HG03135 (cell line): ENCODE results near the gene RASSF3.
A peak's percentile ranks its signal among the peaks of the same experiment; 100 is the strongest.

Experiments used
- ATAC-seq: cut with Tn5 transposase; IDR thresholded peaks from one replicate; pipeline ENCODE4 v1.9.1; 2021; ENCODE audit warnings: mild to moderate bottlenecking, moderate library complexity; ENCODE audit not compliant: unreplicated experiment

RASSF3 gene

GRCh38 chr12:64718649-64719048, 108.4 kb downstream of the RASSF3 start:
- no peak for ATAC-seq

GRCh38 chr12:64720884-64721283, 110.6 kb downstream of the RASSF3 start:
- ATAC-seq, result no peak

- no peak for ATAC-seq
These were observed 112.5 kb downstream of the RASSF3 start for GRCh38 chr12:64722835-64723234.

- no peak for ATAC-seq
These were observed 113.3 kb downstream of the RASSF3 start for GRCh38 chr12:64723630-64724029.

- ATAC-seq, result no peak
These were observed 114.0 kb downstream of the RASSF3 start for GRCh38 chr12:64724201-64724745.

- peak; percentile 52 for ATAC-seq
These were observed 119.8 kb downstream of the RASSF3 start for GRCh38 chr12:64729909-64730587.

- no peak for ATAC-seq
These were observed 120.3 kb downstream of the RASSF3 start for GRCh38 chr12:64730588-64730969.

GRCh38 chr12:64731683-64732082, 121.4 kb downstream of the RASSF3 start:
- no peak for ATAC-seq

- ATAC-seq, result no peak
These were observed 123.6 kb downstream of the RASSF3 start for GRCh38 chr12:64733857-64734256.

GRCh38 chr12:64735442-64735841, 125.1 kb downstream of the RASSF3 start:
- ATAC-seq, result no peak

GRCh38 chr12:64736771-64737170, 126.5 kb downstream of the RASSF3 start:
- ATAC-seq, result no peak

GRCh38 chr12:64737539-64737938, 127.2 kb downstream of the RASSF3 start:
- ATAC-seq, result no peak

- ATAC-seq, result no peak
These were observed 129.5 kb downstream of the RASSF3 start for GRCh38 chr12:64739778-64740177.

- no peak for ATAC-seq
These were observed 130.4 kb downstream of the RASSF3 start for GRCh38 chr12:64740646-64741045.

GRCh38 chr12:64742416-64742815, 132.1 kb downstream of the RASSF3 start:
- ATAC-seq, result no peak

GRCh38 chr12:64743206-64743605, 132.9 kb downstream of the RASSF3 start:
- no peak for ATAC-seq

GRCh38 chr12:64744422-64745258, 134.3 kb downstream of the RASSF3 start:
- no peak for ATAC-seq

- no peak for ATAC-seq
These were observed 135.0 kb downstream of the RASSF3 start for GRCh38 chr12:64745259-64745807.

GRCh38 chr12:64745980-64746379, 135.7 kb downstream of the RASSF3 start:
- ATAC-seq, result no peak

- no peak for ATAC-seq
These were observed 136.4 kb downstream of the RASSF3 start for GRCh38 chr12:64746663-64747062.
